Tibial artery (tissue), 4 donors: ENCODE results near the gene JAKMIP1.

Experiments
- DNase-seq, 2 donors: peaks; one replicate each; pipeline ENCODE4 v3.0.0-alpha.2; 2019
- H3K27ac ChIP-seq, 2 donors: fragments of 200-600 bp; sonication (generic) in 1 of 2; 1 replicate in 1 of 2; 2 replicates in 1 of 2; pipeline ENCODE4 v1.5.1; 2018 to 2019; ENCODE audit warnings: mild to moderate bottlenecking in 1 of 2
- H3K27me3 ChIP-seq, 2 donors: fragments of 200-600 bp; sonication (generic) in 1 of 2; one replicate each; pipeline versions ENCODE4 v1.5.1 to v1.6.0; 2016 to 2019
- H3K36me3 ChIP-seq, 3 donors: fragments of 200-600 bp; sonication (generic) in 2 of 3; one replicate each; pipeline ENCODE4 v1.5.1; 2016 to 2019; ENCODE audit warnings: mild to moderate bottlenecking in 2 of 3
- H3K4me1 ChIP-seq, 4 donors: fragments of 200-600 bp; sonication (generic) in 2 of 4; 1 replicate in 3 of 4; 2 replicates in 1 of 4; pipeline ENCODE4 v1.5.1; 2016 to 2019
- H3K4me3 ChIP-seq, 2 donors: fragments of 200-600 bp; sonication (generic) in 1 of 2; 1 replicate in 1 of 2; 2 replicates in 1 of 2; pipeline ENCODE4 v1.5.1; 2018 to 2019; ENCODE audit warnings: mild to moderate bottlenecking in 2 of 2
- H3K9me3 ChIP-seq, 3 donors: fragments of 200-600 bp; sonication (generic) in 1 of 3; one replicate each; pipeline ENCODE4 v1.5.1; 2016 to 2019
- CTCF ChIP-seq, 2 experiments: fragments of 200-600 bp in 1 of 2; fragments of 450-650 bp in 1 of 2; IDR thresholded peaks; one replicate each; pipeline ENCODE4 v1.5.1; 2017 to 2019; ENCODE audit warnings: antibody characterized with exemption in 2 of 2, mild to moderate bottlenecking in 1 of 2, moderate library complexity in 1 of 2
- intact Hi-C: fragments of 100-400 bp; cut with DNase I; formaldehyde crosslinking; loops from one replicate; pipeline ENCODE4 v1.15.0; 2023; ENCODE audit warnings: low total_unique reads

Gene JAKMIP1

GRCh38 chr4:6031846-6032245, 168.5 kb downstream of the JAKMIP1 start:
- no peak for DNase-seq
- no peak for TF ChIP-seq CTCF (IDR thresholded peaks at IDR 0.05)
- no peaks in the 10 kb centered on the region for H3K9me3 ChIP-seq
- no peak overlapping the region for H3K27ac ChIP-seq
- H3K36me3 ChIP-seq: no peaks in the 10 kb centered on the region
- H3K4me1 ChIP-seq: no peaks in the 10 kb centered on the region
- H3K4me3 ChIP-seq: no peak overlapping the region
- peaks cover 0 to 11% of the 10 kb centered on the region in 2 donors for H3K27me3 ChIP-seq
- intact Hi-C loops: no loop called here

GRCh38 chr4:6030679-6031078, 169.7 kb downstream of the JAKMIP1 start:
- H3K27me3 ChIP-seq: peaks cover 0 to 11% of the 10 kb centered on the region in 2 donors
- no peaks in the 10 kb centered on the region for H3K36me3 ChIP-seq
- DNase-seq: no peak
- no peak for TF ChIP-seq CTCF (IDR thresholded peaks at IDR 0.05)
- H3K27ac ChIP-seq: no peak overlapping the region
- H3K9me3 ChIP-seq: no peaks in the 10 kb centered on the region
- no peak overlapping the region for H3K4me3 ChIP-seq
- no peaks in the 10 kb centered on the region for H3K4me1 ChIP-seq
- intact Hi-C loops: no loop called here

DNA sequence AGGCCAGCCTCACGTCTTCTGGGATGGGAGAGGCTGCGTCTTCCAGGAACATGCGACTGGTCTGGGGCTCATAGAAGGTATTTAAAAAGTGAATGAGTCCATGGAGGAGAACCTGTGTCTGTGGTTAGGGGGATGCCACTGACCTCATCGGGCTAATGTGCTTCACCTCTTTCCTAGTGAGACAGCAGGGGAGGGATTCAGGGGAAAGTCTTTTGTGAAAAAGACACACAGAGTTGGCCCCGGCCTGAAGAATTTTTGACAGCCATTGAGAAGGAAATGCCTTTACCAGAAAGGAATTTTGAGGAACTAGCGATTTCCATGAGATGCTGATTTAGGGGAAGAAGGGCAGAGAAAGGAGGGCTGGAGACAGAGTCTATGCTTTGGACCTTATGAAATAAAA, 171.1 kb downstream of the JAKMIP1 start:
- Histone ChIP-seq H3K27me3 (peaks cover 0 to 13% of the 10 kb centered on the region in 2 donors), H3K36me3 (no peaks in the 10 kb centered on the region), H3K4me1 (no peaks in the 10 kb centered on the region), H3K27ac (no peak overlapping the region), H3K4me3 (no peak overlapping the region), H3K9me3 (no peaks in the 10 kb centered on the region)
- TF ChIP-seq CTCF (IDR thresholded peaks at IDR 0.05): no peak
- intact Hi-C loops: no loop called here
- DNase-seq: no peak

DNA sequence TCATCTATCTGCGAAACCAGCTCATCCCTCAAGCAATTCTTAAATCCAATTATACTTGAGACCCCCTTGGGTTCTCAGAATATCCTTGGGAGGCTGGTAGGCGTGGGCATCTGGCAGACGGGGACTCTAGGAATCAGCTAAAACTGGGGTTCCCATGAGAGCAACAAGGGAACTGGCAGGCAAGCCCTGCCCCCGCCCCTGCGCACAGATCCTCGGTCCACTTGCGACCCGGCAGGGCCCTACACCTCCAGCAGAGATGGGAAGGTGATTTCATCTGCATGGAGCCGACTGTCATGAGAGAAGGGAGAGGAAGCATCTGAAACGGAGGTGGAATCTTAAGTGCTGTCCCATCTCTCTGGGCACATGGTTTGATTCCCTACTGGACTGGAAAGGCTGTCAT, 172.2 kb downstream of the JAKMIP1 start:
- no peaks in the 10 kb centered on the region for H3K4me1 ChIP-seq
- intact Hi-C loops: no loop called here
- H3K36me3 ChIP-seq: no peaks in the 10 kb centered on the region
- no peak overlapping the region for H3K27ac ChIP-seq
- peaks cover 0 to 13% of the 10 kb centered on the region in 2 donors for H3K27me3 ChIP-seq
- TF ChIP-seq CTCF (IDR thresholded peaks at IDR 0.05): no peak
- H3K9me3 ChIP-seq: no peaks in the 10 kb centered on the region
- no peak for DNase-seq
- no peak overlapping the region for H3K4me3 ChIP-seq

GRCh38 chr4:6027392-6027791, 173.0 kb downstream of the JAKMIP1 start:
- DNase-seq: no peak
- no peaks in the 10 kb centered on the region for H3K4me1 ChIP-seq
- H3K27ac ChIP-seq: no peak overlapping the region

More at GRCh38 chr4:6027392-6027791, 173.0 kb downstream of the JAKMIP1 start:
- Histone ChIP-seq H3K27me3 (peaks cover 0 to 19% of the 10 kb centered on the region in 2 donors), H3K9me3 (no peaks in the 10 kb centered on the region), H3K36me3 (no peaks in the 10 kb centered on the region), H3K4me3 (no peak overlapping the region)
- TF ChIP-seq CTCF (IDR thresholded peaks at IDR 0.05): no peak
- intact Hi-C loops: no loop called here
